GM19324 (cell line): ENCODE measurements around the gene WBP2NL.
"Not testable (repeated sequence)": the region's sequence is repeated elsewhere in the genome, so short reads cannot be mapped to it uniquely, and the experiment has no call there.

ENCODE experiments used
- ATAC-seq: cut with Tn5 transposase; IDR thresholded peaks from one replicate; pipeline ENCODE4 v1.9.1; 2021; ENCODE audit warnings: mild to moderate bottlenecking, moderate library complexity; ENCODE audit not compliant: unreplicated experiment, low FRiP score

Gene WBP2NL

GRCh38 chr22:42070517-42071422 lies 72.2 kb downstream of the WBP2NL start, which contains the start of gene NAGA:
Gene NAGA, minus strand, starts transcription at chr22:42070812. Its CDS starts 515 bp downstream, at chr22:42070297.
- ATAC-seq: peak; percentile 93

- ATAC-seq: not testable (repeated sequence)
Measured at GRCh38 chr22:42071508-42071907, 72.9 kb downstream of the WBP2NL start.

- ATAC-seq: no peak
Measured at GRCh38 chr22:42072606-42073330, 74.2 kb downstream of the WBP2NL start.

- ATAC-seq: no peak
Measured at GRCh38 chr22:42073621-42074041, 75.0 kb downstream of the WBP2NL start.

- no peak for ATAC-seq
Measured at GRCh38 chr22:42074132-42074811, 75.7 kb downstream of the WBP2NL start, which contains the start of gene PHETA2. Gene PHETA2, plus strand, starts transcription at chr22:42074248. Its CDS starts 3,046 bp downstream, at chr22:42077294.

- no peak for ATAC-seq
Measured at GRCh38 chr22:42074846-42075676, 76.5 kb downstream of the WBP2NL start.

GRCh38 chr22:42076764-42077485 lies 78.3 kb downstream of the WBP2NL start:
- no peak for ATAC-seq

- no peak for ATAC-seq
Measured at GRCh38 chr22:42077486-42078125, 79.0 kb downstream of the WBP2NL start.
